Right lung (tissue), 10 donors: ENCODE results near the gene RABL6. TPM values are rescaled to one million over a fixed set of nuclear protein-coding genes. Genes with fewer than 3 reads are reported as not detected.
"Not testable (repeated sequence)": the region's sequence is repeated elsewhere in the genome, so short reads cannot be mapped to it uniquely, and the experiment has no call there.

Experiments
- DNase-seq, 2 donors: peaks; one replicate each; pipeline ENCODE4 v3.0.0-alpha.2; 2013
- long read RNA-seq, 8 donors: transcript quantifications; one replicate each; lab custom pipeline, GENCODE V29; 2026
- polyA plus RNA-seq, 5 donors: library from polyadenylated mRNA; unstranded; fragments of 120-200 nt; gene quantifications; one replicate each; pipeline versions ENCODE4 v1.2.1 to v1.2.3, GENCODE V29; 2013; ENCODE audit warnings: inconsistent platforms in 1 of 5, low replicate concordance in 1 of 5; ENCODE audit not compliant: insufficient read length in 5 of 5, insufficient read depth in 1 of 5

Gene RABL6, protein sequence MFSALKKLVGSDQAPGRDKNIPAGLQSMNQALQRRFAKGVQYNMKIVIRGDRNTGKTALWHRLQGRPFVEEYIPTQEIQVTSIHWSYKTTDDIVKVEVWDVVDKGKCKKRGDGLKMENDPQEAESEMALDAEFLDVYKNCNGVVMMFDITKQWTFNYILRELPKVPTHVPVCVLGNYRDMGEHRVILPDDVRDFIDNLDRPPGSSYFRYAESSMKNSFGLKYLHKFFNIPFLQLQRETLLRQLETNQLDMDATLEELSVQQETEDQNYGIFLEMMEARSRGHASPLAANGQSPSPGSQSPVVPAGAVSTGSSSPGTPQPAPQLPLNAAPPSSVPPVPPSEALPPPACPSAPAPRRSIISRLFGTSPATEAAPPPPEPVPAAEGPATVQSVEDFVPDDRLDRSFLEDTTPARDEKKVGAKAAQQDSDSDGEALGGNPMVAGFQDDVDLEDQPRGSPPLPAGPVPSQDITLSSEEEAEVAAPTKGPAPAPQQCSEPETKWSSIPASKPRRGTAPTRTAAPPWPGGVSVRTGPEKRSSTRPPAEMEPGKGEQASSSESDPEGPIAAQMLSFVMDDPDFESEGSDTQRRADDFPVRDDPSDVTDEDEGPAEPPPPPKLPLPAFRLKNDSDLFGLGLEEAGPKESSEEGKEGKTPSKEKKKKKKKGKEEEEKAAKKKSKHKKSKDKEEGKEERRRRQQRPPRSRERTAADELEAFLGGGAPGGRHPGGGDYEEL
- 10 to 100 TPM; 46.3 to 79.6 (median 54.0) TPM for polyA plus RNA-seq
- long read RNA-seq, donor 1, transcript RABL6-205 (6 exons, 3,328 nt): major isoform, 5 of 61 reads
- long read RNA-seq, donor 1, partial matches to known transcripts: 53 of 61 reads
- long read RNA-seq, donor 1, other reads (novel, unspliced or antisense): 0 of 61 reads
- long read RNA-seq, donor 2, partial matches to known transcripts: 32 of 36 reads
- long read RNA-seq, donor 2, other reads (novel, unspliced or antisense): 0 of 36 reads
- long read RNA-seq, donor 3, partial matches to known transcripts: 44 of 46 reads
- long read RNA-seq, donor 3, other reads (novel, unspliced or antisense): 0 of 46 reads
- long read RNA-seq, donor 4, partial matches to known transcripts: 13 of 13 reads
- long read RNA-seq, donor 4, other reads (novel, unspliced or antisense): 0 of 13 reads
- long read RNA-seq, donor 5, partial matches to known transcripts: 20 of 22 reads
- long read RNA-seq, donor 5, other reads (novel, unspliced or antisense): 0 of 22 reads
- long read RNA-seq, donor 6, partial matches to known transcripts: 60 of 66 reads
- long read RNA-seq, donor 6, other reads (novel, unspliced or antisense): 0 of 66 reads
- long read RNA-seq, donor 7, transcript RABL6-201 (15 exons, 3,091 nt): major isoform, 6 of 23 reads
- long read RNA-seq, donor 7, partial matches to known transcripts: 16 of 23 reads
- long read RNA-seq, donor 7, other reads (novel, unspliced or antisense): 0 of 23 reads
- long read RNA-seq, donor 8, partial matches to known transcripts: 8 of 8 reads
- long read RNA-seq, donor 8, other reads (novel, unspliced or antisense): 0 of 8 reads

GRCh38 chr9:136807281-136808074 is at the start of gene RABL6:
Gene RABL6, plus strand, starts transcription at chr9:136807948. Its CDS starts 249 bp downstream, at chr9:136808197.
- DNase-seq: peak; percentile 82 to 83

GRCh38 chr9:136759001-136759400 is 48.7 kb upstream of the RABL6 start:
- no peak for DNase-seq

- no peak for DNase-seq
These were observed 48.1 kb upstream of the RABL6 start for GRCh38 chr9:136759436-136760325.

GRCh38 chr9:136760424-136760823 is 47.3 kb upstream of the RABL6 start:
- DNase-seq: no peak

GRCh38 chr9:136760834-136761544 is 46.8 kb upstream of the RABL6 start:
- not testable (repeated sequence) for DNase-seq

DNA sequence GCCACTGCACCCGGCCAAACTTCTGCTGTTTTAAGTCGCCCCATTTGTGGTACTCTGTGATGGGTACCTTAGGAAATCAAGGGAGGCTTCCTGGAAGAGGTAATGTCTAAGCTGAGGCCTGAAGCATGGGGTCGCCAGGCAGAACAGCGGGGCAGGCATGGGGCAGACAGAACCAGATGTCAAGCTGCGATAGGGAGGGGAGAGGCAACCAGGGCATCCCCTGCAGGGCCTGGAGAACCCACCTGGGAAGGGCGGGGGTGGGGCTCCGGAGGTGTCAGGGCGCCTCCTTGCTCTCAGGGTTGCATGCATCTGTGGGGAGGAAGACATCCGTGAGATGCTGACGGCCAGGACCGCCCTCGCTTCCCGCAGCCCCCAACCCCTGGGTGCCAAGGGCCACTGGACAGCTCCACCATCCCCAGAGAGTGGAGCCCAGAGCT is 46.2 kb upstream of the RABL6 start:
- no peak for DNase-seq

- DNase-seq: no peak
These were observed 45.5 kb upstream of the RABL6 start for GRCh38 chr9:136762221-136762691.

DNA sequence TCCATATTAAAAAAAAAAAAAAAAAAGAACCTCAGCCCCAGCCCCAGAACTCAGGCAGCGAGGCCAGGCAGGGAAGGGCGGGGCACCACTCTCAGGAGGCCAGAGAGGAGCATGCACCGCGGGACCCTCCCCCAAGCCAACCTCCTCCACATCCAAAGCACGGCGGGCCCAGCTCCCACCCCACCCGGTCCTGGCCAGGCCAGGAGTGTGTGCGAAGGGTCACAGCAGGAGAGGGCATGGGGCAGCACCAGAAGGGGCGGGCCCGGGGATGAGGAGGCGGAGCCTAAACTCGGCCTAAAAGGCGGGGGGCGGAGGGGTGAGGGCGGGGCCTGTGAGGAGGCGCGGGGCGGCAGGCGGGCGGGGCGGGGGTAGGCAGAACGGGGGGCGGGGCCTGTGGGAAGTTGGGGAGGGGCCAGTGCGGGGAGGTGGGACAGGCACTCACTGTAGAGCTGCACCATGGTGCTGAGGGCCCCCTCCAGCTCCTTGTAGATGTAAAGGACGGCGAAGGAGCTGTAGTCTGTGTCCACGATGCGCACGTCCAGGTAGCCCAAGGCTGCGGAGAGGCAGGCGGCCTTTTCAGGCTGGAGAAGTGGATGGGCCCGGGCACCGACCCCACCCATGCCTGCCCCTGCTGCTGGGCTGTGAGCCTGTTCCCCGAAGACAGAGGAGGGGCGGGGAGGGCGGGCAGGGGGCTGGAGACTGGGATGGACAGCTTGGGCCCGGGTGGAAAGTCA is 44.7 kb upstream of the RABL6 start:
- no peak for DNase-seq

DNA sequence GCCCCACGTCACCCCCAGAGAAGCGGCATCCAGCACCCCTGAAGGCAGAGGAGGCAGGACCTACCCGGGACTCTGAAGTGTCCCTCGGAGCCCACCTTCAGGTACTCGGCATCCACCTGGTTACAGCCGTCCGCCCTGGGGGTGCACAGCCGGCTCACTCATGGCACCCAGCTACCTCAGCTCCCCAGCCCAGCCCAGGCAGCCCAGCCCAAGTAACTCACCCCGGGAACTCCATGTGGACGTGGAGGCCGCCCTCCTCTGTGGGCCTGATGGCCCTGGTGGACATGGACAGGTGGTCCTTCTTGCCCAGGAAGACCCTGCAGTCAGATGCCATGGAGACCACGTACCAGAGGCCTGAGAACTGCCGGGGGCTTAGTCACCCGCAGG is 44.1 kb upstream of the RABL6 start:
- no peak for DNase-seq

GRCh38 chr9:136764301-136764891 is 43.4 kb upstream of the RABL6 start, which contains the start of gene LCN15:
Gene LCN15, minus strand, starts transcription at chr9:136764518. Its CDS starts 30 bp downstream, at chr9:136764488.
- no peak for DNase-seq

GRCh38 chr9:136765041-136765440 is 42.7 kb upstream of the RABL6 start:
- DNase-seq: no peak

DNA sequence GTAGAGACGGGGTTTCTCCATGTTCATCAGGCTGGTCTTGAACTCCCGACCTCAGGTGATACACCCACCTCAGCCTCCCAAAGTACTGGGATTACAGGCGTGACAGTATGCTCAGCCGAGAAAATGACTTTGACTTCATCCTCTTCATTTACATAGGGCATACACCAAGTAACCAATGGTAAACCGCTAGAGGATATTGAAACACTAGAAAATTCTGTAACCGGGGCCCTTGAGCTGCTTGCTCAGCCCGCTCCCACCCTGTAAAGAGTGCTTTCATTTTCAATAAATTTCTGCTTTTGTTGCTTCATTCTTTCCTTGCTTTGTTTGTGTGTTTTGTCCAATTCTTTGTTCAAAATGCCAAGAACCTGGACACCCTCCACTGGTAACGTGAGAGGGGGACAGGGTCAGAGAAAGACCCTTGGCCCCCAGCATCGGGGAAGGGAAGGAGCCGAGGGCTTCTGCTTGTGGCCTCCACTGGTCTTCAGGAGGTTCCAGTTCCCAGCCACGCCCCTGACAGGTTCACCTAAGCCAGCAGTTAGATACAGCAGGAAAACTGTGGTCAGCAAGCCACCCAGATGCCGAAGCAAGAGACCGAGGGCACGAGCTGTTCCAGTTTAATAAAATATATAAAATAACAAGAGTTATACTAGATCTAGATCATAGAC is 41.9 kb upstream of the RABL6 start:
- DNase-seq: not testable (repeated sequence)

- DNase-seq: not testable (repeated sequence)
These were observed 41.2 kb upstream of the RABL6 start for GRCh38 chr9:136766410-136767120.

DNA sequence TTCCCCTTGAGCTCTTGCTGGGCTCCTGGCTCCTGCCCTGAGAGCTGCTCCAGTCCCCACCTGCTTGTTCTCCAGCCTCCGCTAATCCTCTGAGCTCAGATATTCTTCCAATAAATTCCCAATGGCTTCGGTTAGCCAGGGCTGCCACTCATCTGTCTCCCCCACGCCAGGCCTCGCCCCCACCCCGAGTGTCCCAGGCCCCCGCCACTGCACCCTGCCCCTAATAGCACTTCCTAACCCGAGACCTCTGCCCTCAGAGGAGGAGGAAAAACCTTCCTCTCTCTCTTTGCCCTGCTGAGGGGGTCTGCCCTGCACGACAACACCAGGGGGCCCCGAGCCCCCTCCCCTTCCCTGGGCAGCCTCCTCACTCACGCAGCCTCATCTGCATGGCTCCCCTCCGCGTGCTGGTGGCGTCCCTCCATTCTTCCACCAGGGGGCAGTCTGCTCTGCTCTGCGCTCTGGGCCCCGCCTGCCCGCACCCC is 38.0 kb upstream of the RABL6 start:
- no peak for DNase-seq

DNA sequence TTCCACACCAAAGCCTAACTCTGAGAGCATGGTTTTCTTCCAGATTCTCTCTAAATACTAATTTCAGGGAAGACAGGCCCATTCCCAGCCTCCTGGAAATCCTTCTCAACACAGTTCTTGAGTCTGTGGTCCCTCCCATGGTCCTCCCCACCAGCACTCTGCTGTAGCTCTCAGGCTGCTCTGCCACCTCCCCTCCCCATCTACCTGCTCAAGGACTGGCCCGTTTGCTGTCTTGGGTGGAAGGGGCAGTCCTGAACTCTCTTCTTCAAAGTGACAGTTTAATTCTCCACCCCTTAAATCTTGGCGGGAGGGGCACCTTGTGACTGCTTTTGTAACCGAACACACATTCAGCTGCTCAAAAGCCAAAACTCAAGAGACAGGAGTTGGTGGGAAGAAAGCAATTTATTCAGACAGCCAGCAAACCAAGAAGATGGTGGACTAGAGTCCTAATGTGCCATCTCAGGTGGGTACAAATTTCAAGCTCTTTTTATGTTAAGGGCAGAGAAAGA is 35.8 kb upstream of the RABL6 start:
- DNase-seq: no peak
